SK-N-SH (cell line): Measurements from ENCODE around the gene MRPL19. TPM values are rescaled to one million over a fixed set of nuclear protein-coding genes. Genes with fewer than 3 reads are reported as not detected.

ENCODE experiments used
- CTCF ChIA-PET: fragments of 300-600, 350-600 bp; formaldehyde crosslinking; extraction: SDS; loops from one replicate; lab custom pipeline; 2021; lab: Yijun Ruan, JAX
- POLR2A ChIA-PET: fragments of 350-600 bp; sonication (Branson Sonifier 250); formaldehyde crosslinking; extraction: SDS; loops from one replicate; lab custom pipeline; 2020; ENCODE audit warnings: antibody characterized with exemption, inconsistent platforms; lab: Yijun Ruan, JAX
- DNase-seq: peaks from one replicate; pipeline ENCODE4 v3.0.0; 2012
- H2AFZ ChIP-seq: fragments of 200-600 bp; sonication (generic); 2 replicates; pipeline ENCODE4 v1.8.1; 2016; ENCODE audit warnings: antibody characterized with exemption, mild to moderate bottlenecking, low read depth
- H3F3A ChIP-seq: fragments of 200-600 bp; sonication (generic); replicated peaks from 2 replicates; pipeline ENCODE3; 2016; ENCODE audit warnings: antibody characterized with exemption, mild to moderate bottlenecking; ENCODE audit not compliant: insufficient read depth
- H3K27ac ChIP-seq, 2 experiments: fragments of 200-500 bp in 1 of 2; fragments of 200-600 bp in 1 of 2; sonication (Bioruptor generic) in 1 of 2; sonication (generic), shearing (Covaris generic) in 1 of 2; 2 replicates each; pipeline versions ENCODE4 v1.5.1 to v1.6.1; 2014 to 2016; ENCODE audit warnings: low read depth in 2 of 2, inconsistent platforms in 1 of 2, low read length in 1 of 2, mild to moderate bottlenecking in 1 of 2, mixed read lengths in 1 of 2
- H3K27me3 ChIP-seq: fragments of 200-600 bp; sonication (generic), shearing (Covaris generic); 2 replicates; pipeline ENCODE4 v1.6.1; 2016; ENCODE audit warnings: mixed run types; ENCODE audit not compliant: insufficient read depth
- H3K36me3 ChIP-seq, 2 experiments: fragments of 200-500 bp in 1 of 2; fragments of 200-600 bp in 1 of 2; sonication (Bioruptor generic) in 1 of 2; sonication (generic) in 1 of 2; replicated peaks in 1 of 2; 2 replicates each; pipeline versions ENCODE3 to v1.5.1; 2014 to 2016; ENCODE audit warnings: low read length in 1 of 2, mild to moderate bottlenecking in 1 of 2; ENCODE audit not compliant: insufficient read depth in 2 of 2, control insufficient read depth in 1 of 2
- H3K4me1 ChIP-seq, 2 experiments: fragments of 200-500 bp in 1 of 2; fragments of 200-600 bp in 1 of 2; sonication (Bioruptor generic) in 1 of 2; sonication (generic), shearing (Covaris generic) in 1 of 2; 2 replicates each; pipeline versions ENCODE4 v1.5.1 to v1.6.1; 2014 to 2016; ENCODE audit warnings: low read depth in 1 of 2, low read length in 1 of 2, mixed run types in 1 of 2; ENCODE audit not compliant: insufficient read depth in 2 of 2, control insufficient read depth in 1 of 2
- H3K4me2 ChIP-seq: fragments of 200-600 bp; sonication (generic), shearing (Covaris generic); 2 replicates; pipeline ENCODE4 v1.6.1; 2017; ENCODE audit warnings: mixed run types
- H3K4me3 ChIP-seq, 2 experiments: fragments of 200-500 bp in 1 of 2; fragments of 200-600 bp in 1 of 2; sonication (Bioruptor generic) in 1 of 2; sonication (generic), shearing (Covaris generic) in 1 of 2; 2 replicates each; pipeline versions ENCODE4 v1.5.1 to v1.8.1; 2014 to 2016; ENCODE audit warnings: low read depth in 2 of 2, inconsistent platforms in 1 of 2, low read length in 1 of 2, mild to moderate bottlenecking in 1 of 2, mixed read lengths in 1 of 2, moderate library complexity in 1 of 2
- H3K79me2 ChIP-seq: fragments of 200-600 bp; sonication (generic); 2 replicates; pipeline ENCODE4 v1.8.1; 2017; ENCODE audit warnings: mild to moderate bottlenecking; ENCODE audit not compliant: insufficient read depth
- H3K9ac ChIP-seq: fragments of 200-600 bp; sonication (generic); 2 replicates; pipeline ENCODE4 v1.6.1; 2017; ENCODE audit warnings: mixed run types
- H3K9me2 ChIP-seq: fragments of 200-600 bp; sonication (generic); 2 replicates; pipeline ENCODE4 v1.6.1; 2017; ENCODE audit warnings: mixed run types
- H3K9me3 ChIP-seq: fragments of 200-600 bp; sonication (generic); 2 replicates; pipeline ENCODE4 v1.6.1; 2017; ENCODE audit warnings: mixed run types, mild to moderate bottlenecking, moderate library complexity
- H4K20me1 ChIP-seq: fragments of 200-600 bp; sonication (generic); 2 replicates; pipeline ENCODE4 v1.6.1; 2017; ENCODE audit warnings: mild to moderate bottlenecking, mixed run types; ENCODE audit not compliant: insufficient read depth
- EP300 ChIP-seq, 2 experiments: IDR thresholded peaks; 2 replicates each; pipeline versions ENCODE4 v1.4.0 to v1.6.1; 2012; ENCODE audit warnings: borderline replicate concordance in 1 of 2, low read depth in 1 of 2, low read length in 1 of 2
- FOXJ3 ChIP-seq: sonication (generic); formaldehyde crosslinking; IDR thresholded peaks from 2 replicates; pipeline ENCODE4 v1.5.1; 2020; ENCODE audit warnings: mild to moderate bottlenecking, missing genetic modification reagents
- NRF1 ChIP-seq: IDR thresholded peaks from 2 replicates; pipeline ENCODE4 v1.6.1; 2012; ENCODE audit warnings: low read depth, mild to moderate bottlenecking, low read length
- RAD21 ChIP-seq: IDR thresholded peaks from 2 replicates; pipeline ENCODE4 v1.6.1; 2012; ENCODE audit warnings: mild to moderate bottlenecking, low read length
- RFX5 ChIP-seq: IDR thresholded peaks from 2 replicates; pipeline ENCODE4 v1.6.1; 2012; ENCODE audit warnings: mild to moderate bottlenecking, improper control_type of control experiment, low read length
- SMC3 ChIP-seq: IDR thresholded peaks from 2 replicates; pipeline ENCODE4 v1.6.1; 2012; ENCODE audit warnings: low read depth, low read length, improper control_type of control experiment
- TAF1 ChIP-seq: IDR thresholded peaks from 2 replicates; pipeline ENCODE4 v1.6.1; 2012; ENCODE audit warnings: low read depth, mild to moderate bottlenecking, low read length, moderate library complexity, borderline replicate concordance
- USF1 ChIP-seq: IDR thresholded peaks from 2 replicates; pipeline ENCODE4 v1.4.0; 2012; ENCODE audit warnings: low read depth, borderline replicate concordance
- YY1 ChIP-seq: IDR thresholded peaks from 2 replicates; pipeline ENCODE4 v1.4.0; 2012; ENCODE audit warnings: low read depth, mild to moderate bottlenecking
- WGBS: methylation state at CpG from one replicate; pipeline ENCODE4 v1.1.6; 2017; ENCODE audit warnings: low lambda C conversion rate; 5-methylcytosine and 5-hydroxymethylcytosine counted together
- polyA plus RNA-seq, 3 experiments: library from polyadenylated mRNA; depleted of rRNA; stranded (reverse); fragments of >200 nt; gene quantifications; 2 replicates each; pipeline ENCODE4 v1.2.3, GENCODE V29; 2012
- TF ChIP-seq, protein P1 (sequence below): fragments of 150-350 bp; IDR thresholded peaks from 2 replicates; pipeline ENCODE4 v1.6.1; 2016; ENCODE audit warnings: mild to moderate bottlenecking, low read depth, low read length
- TF ChIP-seq, protein P2 (sequence below): fragments of 200-600 bp; sonication (generic); IDR thresholded peaks from 2 replicates; pipeline ENCODE4 v1.6.1; 2017; ENCODE audit warnings: antibody characterized with exemption, mild to moderate bottlenecking, moderate library complexity

Gene MRPL19
- polyA plus RNA-seq, 1 of the 3 experiments (the other 2 are of a cell fraction) = 15.4 TPM

DNA sequence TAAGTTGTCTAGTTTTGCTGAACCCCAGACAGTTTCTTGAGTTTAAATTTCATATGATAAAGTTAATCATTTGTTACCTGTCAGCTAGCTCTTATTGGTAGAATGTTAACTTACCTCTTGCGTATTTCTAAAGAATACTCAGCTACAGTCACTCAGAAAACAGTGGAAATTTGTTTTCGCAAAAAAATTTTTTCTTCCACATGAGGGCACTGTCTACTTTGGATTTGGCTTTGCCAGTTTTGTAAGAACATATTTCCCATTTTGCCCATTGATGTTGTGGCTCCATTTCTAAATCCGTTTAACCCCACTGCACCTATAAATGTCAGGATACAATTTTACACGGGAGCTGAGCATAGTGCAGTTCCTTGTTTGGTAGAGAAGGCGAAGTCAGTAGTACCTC, 83.3 kb downstream of the MRPL19 start:
- DNase-seq = peak; percentile 26
- H3K27ac ChIP-seq = peak overlapping the region in 1 of 2 experiments; percentile 61; a peak in 1 of 4 replicates
- H3K4me3 ChIP-seq = no peak overlapping the region
- H3K4me1 ChIP-seq = peaks cover 0 to 10% of the 10 kb centered on the region in 2 experiments; a peak in 1 of 4 replicates
- 44% methylated on average over 5 of the region's 5 CpGs for WGBS
- ChIA-PET POLR2A (no interaction called here), CTCF (interaction anchor here (0.7 to 2.6 kb wide), 17 partner anchors 9 to 1792 kb away, joined by 3 to 11 read pairs (median 4); partner anchors contain the start of genes LRRTM4 and MRPL19)
- H3K4me2 ChIP-seq = no peak overlapping the region
- no peaks in the 10 kb centered on the region for H3K9me3 ChIP-seq
- H3K36me3 ChIP-seq = no peaks in the 10 kb centered on the region
- H3K27me3 ChIP-seq = no peaks in the 10 kb centered on the region; the same call in 1 of the 2 replicates
- H3F3A ChIP-seq = no peaks in the 10 kb centered on the region
- no peaks in the 10 kb centered on the region for H4K20me1 ChIP-seq
- no peaks in the 10 kb centered on the region for H3K79me2 ChIP-seq
- H2AFZ ChIP-seq = no peak overlapping the region
- TF ChIP-seq, protein P1, sequence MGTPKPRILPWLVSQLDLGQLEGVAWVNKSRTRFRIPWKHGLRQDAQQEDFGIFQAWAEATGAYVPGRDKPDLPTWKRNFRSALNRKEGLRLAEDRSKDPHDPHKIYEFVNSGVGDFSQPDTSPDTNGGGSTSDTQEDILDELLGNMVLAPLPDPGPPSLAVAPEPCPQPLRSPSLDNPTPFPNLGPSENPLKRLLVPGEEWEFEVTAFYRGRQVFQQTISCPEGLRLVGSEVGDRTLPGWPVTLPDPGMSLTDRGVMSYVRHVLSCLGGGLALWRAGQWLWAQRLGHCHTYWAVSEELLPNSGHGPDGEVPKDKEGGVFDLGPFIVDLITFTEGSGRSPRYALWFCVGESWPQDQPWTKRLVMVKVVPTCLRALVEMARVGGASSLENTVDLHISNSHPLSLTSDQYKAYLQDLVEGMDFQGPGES = no peak
- TF ChIP-seq, protein P2, sequence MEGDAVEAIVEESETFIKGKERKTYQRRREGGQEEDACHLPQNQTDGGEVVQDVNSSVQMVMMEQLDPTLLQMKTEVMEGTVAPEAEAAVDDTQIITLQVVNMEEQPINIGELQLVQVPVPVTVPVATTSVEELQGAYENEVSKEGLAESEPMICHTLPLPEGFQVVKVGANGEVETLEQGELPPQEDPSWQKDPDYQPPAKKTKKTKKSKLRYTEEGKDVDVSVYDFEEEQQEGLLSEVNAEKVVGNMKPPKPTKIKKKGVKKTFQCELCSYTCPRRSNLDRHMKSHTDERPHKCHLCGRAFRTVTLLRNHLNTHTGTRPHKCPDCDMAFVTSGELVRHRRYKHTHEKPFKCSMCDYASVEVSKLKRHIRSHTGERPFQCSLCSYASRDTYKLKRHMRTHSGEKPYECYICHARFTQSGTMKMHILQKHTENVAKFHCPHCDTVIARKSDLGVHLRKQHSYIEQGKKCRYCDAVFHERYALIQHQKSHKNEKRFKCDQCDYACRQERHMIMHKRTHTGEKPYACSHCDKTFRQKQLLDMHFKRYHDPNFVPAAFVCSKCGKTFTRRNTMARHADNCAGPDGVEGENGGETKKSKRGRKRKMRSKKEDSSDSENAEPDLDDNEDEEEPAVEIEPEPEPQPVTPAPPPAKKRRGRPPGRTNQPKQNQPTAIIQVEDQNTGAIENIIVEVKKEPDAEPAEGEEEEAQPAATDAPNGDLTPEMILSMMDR = peak; percentile 44
- TF ChIP-seq NRF1 (no peak), RFX5 (no peak), YY1 (no peak), RAD21 (peak; percentile 85), SMC3 (peak; percentile 30; the same call in 1 of the 2 replicates)
- TF ChIP-seq, all 33 proteins: peak for 3
- Histone ChIP-seq H3K9me2 (no peaks in the 10 kb centered on the region), H3K9ac (no peak overlapping the region)

DNA sequence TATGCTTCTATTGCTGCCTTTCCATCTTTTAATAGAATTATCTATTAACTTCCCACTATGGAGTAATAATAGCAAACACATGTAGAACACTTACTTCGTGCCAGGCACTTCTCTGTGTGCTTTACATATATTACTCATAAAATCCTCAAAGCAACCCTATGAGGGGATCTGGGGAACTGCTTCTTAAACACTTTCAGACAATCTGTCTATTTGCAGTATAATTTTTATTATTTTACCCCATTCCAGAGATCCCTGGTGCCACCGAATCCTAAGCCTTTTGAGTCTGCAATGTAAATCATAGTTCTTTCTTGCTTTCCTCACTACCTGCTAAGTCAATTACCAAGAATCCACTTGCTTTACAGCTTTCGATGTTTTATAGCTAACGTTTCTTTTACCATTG, 89.7 kb downstream of the MRPL19 start:
- Histone ChIP-seq H3K4me1 (peaks cover 0 to 2% of the 10 kb centered on the region in 2 experiments; a peak in 1 of 4 replicates), H3F3A (no peaks in the 10 kb centered on the region), H3K36me3 (no peaks in the 10 kb centered on the region), H3K9ac (no peak overlapping the region), H3K4me3 (no peak overlapping the region), H2AFZ (no peak overlapping the region), H3K4me2 (no peak overlapping the region), H3K27me3 (no peaks in the 10 kb centered on the region; the same call in 1 of the 2 replicates), H3K27ac (peak overlapping the region in 1 of 2 experiments; percentile 73; a peak in 2 of 4 replicates), H4K20me1 (no peaks in the 10 kb centered on the region), H3K79me2 (no peaks in the 10 kb centered on the region), H3K9me2 (no peaks in the 10 kb centered on the region), H3K9me3 (no peaks in the 10 kb centered on the region)
- ChIA-PET CTCF (no interaction called here), POLR2A (no interaction called here)
- no peak for DNase-seq
- 26% methylated on average over 4 of the region's 4 CpGs for WGBS
- TF ChIP-seq TAF1 (no peak), FOXJ3 (CRISPR knock-in tag) (no peak), USF1 (no peak), EP300 (IDR thresholded peaks at IDR 0.05; ENCODE audit: borderline replicate concordance in 1 of 2, low read depth in 1 of 2, low read length in 1 of 2) (no peak)
